Measurements from ENCODE around the gene EIF4E3. TPM values are rescaled to one million over a fixed set of nuclear protein-coding genes. Genes with fewer than 3 reads are reported as not detected.

Gene EIF4E3
- total RNA-seq, 1 donor from 2014 or later = 18.2 TPM

DNA sequence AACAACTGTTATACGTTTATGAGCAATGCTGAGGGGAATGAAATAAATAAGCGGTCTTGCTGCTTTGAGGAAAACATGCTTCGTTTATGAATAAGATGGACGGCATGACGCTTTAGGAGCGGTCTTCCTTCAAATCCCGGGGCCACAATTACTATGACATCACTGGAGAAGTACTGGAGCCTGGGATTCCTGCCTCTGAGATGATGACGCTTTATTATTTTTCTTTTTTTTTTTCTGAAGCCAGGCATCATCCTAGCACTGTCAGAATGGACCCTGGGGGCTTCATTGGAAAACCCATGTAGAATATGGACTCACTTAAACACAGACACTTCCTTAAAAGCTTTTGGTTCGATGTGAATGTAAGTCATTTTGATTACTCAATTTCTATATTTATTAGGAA is 89.2 kb downstream of the EIF4E3 start:
- H3K4me3 ChIP-seq = no peak overlapping the region
- H3K27me3 Mint-ChIP-seq (ENCODE audit: insufficient read depth, low read depth) = no peaks in the 10 kb centered on the region
- H3K4me3 Mint-ChIP-seq = no peak overlapping the region
- H3K4me2 ChIP-seq = no peak overlapping the region
- H2AFZ ChIP-seq (replicated peaks) = no peak overlapping the region
- no peaks in the 10 kb centered on the region for H3K36me3 Mint-ChIP-seq
- no peak overlapping the region for H3K9ac ChIP-seq
- no peaks in the 10 kb centered on the region for H3K4me1 Mint-ChIP-seq
- no peaks in the 10 kb centered on the region for H3K79me2 ChIP-seq (ENCODE audit: low read depth)
- H3K27me3 ChIP-seq = no peaks in the 10 kb centered on the region
- TF ChIP-seq EZH2 (IDR thresholded peaks at IDR 0.05) (no peak), EZH2phosphoT487 (IDR thresholded peaks at IDR 0.05) (no peak)
- TF ChIP-seq, protein P1, sequence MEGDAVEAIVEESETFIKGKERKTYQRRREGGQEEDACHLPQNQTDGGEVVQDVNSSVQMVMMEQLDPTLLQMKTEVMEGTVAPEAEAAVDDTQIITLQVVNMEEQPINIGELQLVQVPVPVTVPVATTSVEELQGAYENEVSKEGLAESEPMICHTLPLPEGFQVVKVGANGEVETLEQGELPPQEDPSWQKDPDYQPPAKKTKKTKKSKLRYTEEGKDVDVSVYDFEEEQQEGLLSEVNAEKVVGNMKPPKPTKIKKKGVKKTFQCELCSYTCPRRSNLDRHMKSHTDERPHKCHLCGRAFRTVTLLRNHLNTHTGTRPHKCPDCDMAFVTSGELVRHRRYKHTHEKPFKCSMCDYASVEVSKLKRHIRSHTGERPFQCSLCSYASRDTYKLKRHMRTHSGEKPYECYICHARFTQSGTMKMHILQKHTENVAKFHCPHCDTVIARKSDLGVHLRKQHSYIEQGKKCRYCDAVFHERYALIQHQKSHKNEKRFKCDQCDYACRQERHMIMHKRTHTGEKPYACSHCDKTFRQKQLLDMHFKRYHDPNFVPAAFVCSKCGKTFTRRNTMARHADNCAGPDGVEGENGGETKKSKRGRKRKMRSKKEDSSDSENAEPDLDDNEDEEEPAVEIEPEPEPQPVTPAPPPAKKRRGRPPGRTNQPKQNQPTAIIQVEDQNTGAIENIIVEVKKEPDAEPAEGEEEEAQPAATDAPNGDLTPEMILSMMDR (IDR thresholded peaks at IDR 0.05) = no peak
- H3K4me1 ChIP-seq = no peaks in the 10 kb centered on the region
- H3K36me3 ChIP-seq = no peaks in the 10 kb centered on the region
- H3K27ac ChIP-seq = no peak overlapping the region
- DNase-seq (ENCODE audit: low spot score) = no peak
- H3F3A ChIP-seq (ENCODE audit: low read depth) = no peaks in the 10 kb centered on the region
- H3K9me3 Mint-ChIP-seq = no peaks in the 10 kb centered on the region
- no peaks in the 10 kb centered on the region for H3K9me3 ChIP-seq (ENCODE audit: low read depth)
- H3K27ac Mint-ChIP-seq = no peak overlapping the region
- no peaks in the 10 kb centered on the region for H4K20me1 ChIP-seq (ENCODE audit: low read depth)

DNA sequence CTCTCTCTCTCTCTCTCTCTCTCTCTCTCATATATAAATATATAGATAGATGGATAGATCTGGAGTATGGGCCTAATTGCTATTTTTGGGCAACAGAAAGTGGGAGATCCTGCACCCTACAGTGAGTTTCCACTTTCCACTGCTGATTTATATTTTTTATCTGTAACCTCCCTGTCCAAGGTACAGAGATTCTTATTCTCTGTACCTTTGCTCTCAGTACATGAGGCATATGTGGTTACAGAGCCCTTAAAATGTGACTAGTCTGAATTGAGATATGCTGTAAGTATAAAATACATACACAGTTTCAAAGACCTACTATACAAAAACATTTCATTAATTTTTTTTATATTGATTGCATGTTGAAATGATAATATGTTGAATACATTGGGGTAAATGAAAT is 90.5 kb downstream of the EIF4E3 start:
- Mint-ChIP-seq H3K9me3 (no peaks in the 10 kb centered on the region), H3K4me3 (no peak overlapping the region), H3K27ac (no peak overlapping the region), H3K27me3 (ENCODE audit: insufficient read depth, low read depth) (no peaks in the 10 kb centered on the region), H3K36me3 (no peaks in the 10 kb centered on the region), H3K4me1 (no peaks in the 10 kb centered on the region)
- H3K27me3 ChIP-seq = no peaks in the 10 kb centered on the region
- H4K20me1 ChIP-seq (ENCODE audit: low read depth) = no peaks in the 10 kb centered on the region
- no peaks in the 10 kb centered on the region for H3K36me3 ChIP-seq
- H3K9ac ChIP-seq = no peak overlapping the region
- no peak overlapping the region for H3K4me2 ChIP-seq
- no peaks in the 10 kb centered on the region for H3K79me2 ChIP-seq (ENCODE audit: low read depth)
- no peak overlapping the region for H3K4me3 ChIP-seq
- no peaks in the 10 kb centered on the region for H3K4me1 ChIP-seq
- DNase-seq (ENCODE audit: low spot score) = no peak
- H3K9me3 ChIP-seq (ENCODE audit: low read depth) = no peaks in the 10 kb centered on the region
- H2AFZ ChIP-seq (replicated peaks) = no peak overlapping the region
- TF ChIP-seq EZH2phosphoT487 (IDR thresholded peaks at IDR 0.05) (no peak), EZH2 (IDR thresholded peaks at IDR 0.05) (no peak)
- TF ChIP-seq, protein P1 (IDR thresholded peaks at IDR 0.05) = no peak
- H3K27ac ChIP-seq = no peak overlapping the region
- H3F3A ChIP-seq (ENCODE audit: low read depth) = no peaks in the 10 kb centered on the region

DNA sequence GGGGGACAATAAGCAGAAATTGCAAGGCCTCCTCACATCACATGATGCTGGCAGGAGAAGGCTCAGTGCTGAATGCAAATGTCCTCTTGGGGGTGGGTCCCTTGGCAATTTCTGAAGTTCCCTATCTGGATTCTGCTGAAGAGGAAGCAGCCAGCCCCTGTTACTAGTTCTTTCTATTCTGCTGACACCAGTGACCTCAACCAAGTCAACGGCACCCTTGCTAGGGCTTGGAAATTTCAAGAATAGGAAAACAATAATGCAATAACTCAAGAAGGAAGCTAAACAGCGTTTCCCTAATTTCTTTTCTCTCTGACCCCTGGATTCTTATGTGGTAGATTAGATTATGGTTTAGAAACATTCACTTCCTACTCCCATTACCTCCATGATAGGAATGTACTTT is 95.5 kb downstream of the EIF4E3 start:
- Histone ChIP-seq H3K9me3 (ENCODE audit: low read depth) (no peaks in the 10 kb centered on the region), H3K27ac (no peak overlapping the region), H3K4me2 (no peak overlapping the region), H4K20me1 (ENCODE audit: low read depth) (no peaks in the 10 kb centered on the region), H2AFZ (replicated peaks) (no peak overlapping the region), H3K79me2 (ENCODE audit: low read depth) (no peaks in the 10 kb centered on the region), H3F3A (ENCODE audit: low read depth) (no peaks in the 10 kb centered on the region), H3K27me3 (no peaks in the 10 kb centered on the region), H3K36me3 (no peaks in the 10 kb centered on the region), H3K9ac (no peak overlapping the region), H3K4me1 (no peaks in the 10 kb centered on the region), H3K4me3 (no peak overlapping the region)
- TF ChIP-seq, protein P1 (IDR thresholded peaks at IDR 0.05) = no peak
- no peak for TF ChIP-seq EZH2 (IDR thresholded peaks at IDR 0.05)
- no peak for TF ChIP-seq EZH2phosphoT487 (IDR thresholded peaks at IDR 0.05)
- H3K4me1 Mint-ChIP-seq = no peaks in the 10 kb centered on the region
- H3K27ac Mint-ChIP-seq = no peak overlapping the region
- no peak for DNase-seq (ENCODE audit: low spot score)
- no peaks in the 10 kb centered on the region for H3K27me3 Mint-ChIP-seq (ENCODE audit: insufficient read depth, low read depth)
- H3K36me3 Mint-ChIP-seq = no peaks in the 10 kb centered on the region
- no peaks in the 10 kb centered on the region for H3K9me3 Mint-ChIP-seq
- no peak overlapping the region for H3K4me3 Mint-ChIP-seq
